ENCODE measurements around the gene C19orf44.
"Not testable (repeated sequence)": the region's sequence is repeated elsewhere in the genome, so short reads cannot be mapped to it uniquely, and the experiment has no call there.

C19orf44 gene

DNA sequence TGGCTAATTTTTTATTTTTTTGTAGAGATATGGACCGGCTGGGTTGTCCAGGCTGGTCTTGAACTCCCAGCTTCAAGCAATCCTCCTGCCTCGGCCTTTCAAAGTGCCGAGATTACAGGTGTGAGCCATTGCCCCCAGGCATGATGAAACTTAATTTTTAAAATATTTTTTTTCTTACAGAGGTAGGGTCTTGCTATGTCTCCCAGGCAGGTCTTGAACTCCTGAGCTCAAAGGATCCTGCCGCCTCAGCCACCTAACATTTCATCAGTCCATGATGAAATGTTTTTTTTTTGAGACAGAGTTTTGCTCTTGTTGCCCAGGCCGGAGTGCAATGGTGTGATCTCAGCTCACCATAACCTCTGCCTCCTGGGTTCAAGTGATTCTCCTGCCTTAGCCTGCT is 12.4 kb downstream of the C19orf44 start:
- no peak overlapping the region for H3K4me3 ChIP-seq (ENCODE audit: low read depth, low read length)
- no peak for DNase-seq (ENCODE audit: low read depth)
- TF ChIP-seq POLR2A (IDR thresholded peaks at IDR 0.05; ENCODE audit: extremely low read depth, insufficient read length), result no peak
- TF ChIP-seq MYC (IDR thresholded peaks at IDR 0.05; ENCODE audit: low read depth, low read length), result no peak
- TF ChIP-seq, protein P1, sequence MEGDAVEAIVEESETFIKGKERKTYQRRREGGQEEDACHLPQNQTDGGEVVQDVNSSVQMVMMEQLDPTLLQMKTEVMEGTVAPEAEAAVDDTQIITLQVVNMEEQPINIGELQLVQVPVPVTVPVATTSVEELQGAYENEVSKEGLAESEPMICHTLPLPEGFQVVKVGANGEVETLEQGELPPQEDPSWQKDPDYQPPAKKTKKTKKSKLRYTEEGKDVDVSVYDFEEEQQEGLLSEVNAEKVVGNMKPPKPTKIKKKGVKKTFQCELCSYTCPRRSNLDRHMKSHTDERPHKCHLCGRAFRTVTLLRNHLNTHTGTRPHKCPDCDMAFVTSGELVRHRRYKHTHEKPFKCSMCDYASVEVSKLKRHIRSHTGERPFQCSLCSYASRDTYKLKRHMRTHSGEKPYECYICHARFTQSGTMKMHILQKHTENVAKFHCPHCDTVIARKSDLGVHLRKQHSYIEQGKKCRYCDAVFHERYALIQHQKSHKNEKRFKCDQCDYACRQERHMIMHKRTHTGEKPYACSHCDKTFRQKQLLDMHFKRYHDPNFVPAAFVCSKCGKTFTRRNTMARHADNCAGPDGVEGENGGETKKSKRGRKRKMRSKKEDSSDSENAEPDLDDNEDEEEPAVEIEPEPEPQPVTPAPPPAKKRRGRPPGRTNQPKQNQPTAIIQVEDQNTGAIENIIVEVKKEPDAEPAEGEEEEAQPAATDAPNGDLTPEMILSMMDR (IDR thresholded peaks at IDR 0.05; ENCODE audit: low read depth, low read length), result no peak
- no peak for TF ChIP-seq MAX (IDR thresholded peaks at IDR 0.05; ENCODE audit: low read depth, low read length)

GRCh38 chr19:16509141-16510061 is 13.2 kb downstream of the C19orf44 start:
- no peak for DNase-seq (ENCODE audit: low read depth)
- TF ChIP-seq, protein P1 (IDR thresholded peaks at IDR 0.05; ENCODE audit: low read depth, low read length), result no peak
- TF ChIP-seq POLR2A (IDR thresholded peaks at IDR 0.05; ENCODE audit: extremely low read depth, insufficient read length), result no peak
- TF ChIP-seq MYC (IDR thresholded peaks at IDR 0.05; ENCODE audit: low read depth, low read length), result no peak
- no peak overlapping the region for H3K4me3 ChIP-seq (ENCODE audit: low read depth, low read length)

DNA sequence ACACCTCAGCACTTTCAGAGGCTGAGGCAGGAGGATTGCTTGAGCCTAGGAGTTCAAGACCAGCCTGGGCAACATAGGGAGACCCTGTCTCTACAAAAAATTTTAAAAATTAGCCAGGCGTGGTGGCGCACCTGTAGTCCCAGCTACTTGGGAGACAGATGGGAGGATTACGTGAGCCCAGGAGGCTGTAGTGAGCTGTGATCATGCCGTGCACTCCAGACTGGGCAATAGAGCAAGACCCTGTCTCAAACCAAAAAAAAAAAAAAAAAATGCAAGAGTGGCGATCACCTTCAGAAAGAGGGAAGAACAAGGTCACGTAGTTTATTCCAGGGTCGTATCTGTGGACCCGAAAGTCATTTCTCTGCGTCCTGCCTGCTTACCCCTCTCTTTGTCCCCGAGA is 16.4 kb downstream of the C19orf44 start:
- not testable (repeated sequence) for H3K4me3 ChIP-seq (ENCODE audit: low read depth, low read length); DNase-seq (ENCODE audit: low read depth)

- DNase-seq (ENCODE audit: low read depth), result no peak
- H3K4me3 ChIP-seq (ENCODE audit: low read depth, low read length), result no peak overlapping the region
- TF ChIP-seq POLR2A (IDR thresholded peaks at IDR 0.05; ENCODE audit: extremely low read depth, insufficient read length) (no peak), MYC (IDR thresholded peaks at IDR 0.05; ENCODE audit: low read depth, low read length) (no peak), MAX (IDR thresholded peaks at IDR 0.05; ENCODE audit: low read depth, low read length) (no peak)
- TF ChIP-seq, protein P1 (IDR thresholded peaks at IDR 0.05; ENCODE audit: low read depth, low read length), result no peak
Observed at GRCh38 chr19:16514383-16515019, 18.3 kb downstream of the C19orf44 start.

DNA sequence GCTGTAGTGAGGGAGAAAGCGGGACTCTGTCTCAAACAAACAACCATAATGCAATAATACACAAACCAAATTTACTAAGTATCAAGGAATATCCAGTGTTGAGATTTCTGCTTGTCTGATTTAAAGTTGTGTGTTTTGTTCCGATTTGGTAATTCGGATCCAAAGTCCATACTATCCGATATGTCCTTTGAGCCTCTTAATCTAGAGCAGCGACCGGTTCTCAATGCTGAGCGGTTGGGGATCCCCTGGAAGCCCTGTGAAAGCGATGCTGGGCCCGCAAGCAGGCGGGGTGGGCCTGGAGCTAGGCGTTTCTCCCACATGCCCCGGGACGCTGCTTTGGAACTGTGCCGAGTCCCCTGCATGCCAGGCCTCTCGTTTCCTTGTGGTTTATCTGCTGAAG is 20.2 kb downstream of the C19orf44 start:
- no peak for DNase-seq (ENCODE audit: low read depth)
- no peak overlapping the region for H3K4me3 ChIP-seq (ENCODE audit: low read depth, low read length)
- TF ChIP-seq POLR2A (IDR thresholded peaks at IDR 0.05; ENCODE audit: extremely low read depth, insufficient read length), result no peak
- TF ChIP-seq, protein P1 (IDR thresholded peaks at IDR 0.05; ENCODE audit: low read depth, low read length), result no peak
- TF ChIP-seq MYC (IDR thresholded peaks at IDR 0.05; ENCODE audit: low read depth, low read length), result no peak
- TF ChIP-seq MAX (IDR thresholded peaks at IDR 0.05; ENCODE audit: low read depth, low read length), result no peak

GRCh38 chr19:16516923-16517610 is 20.9 kb downstream of the C19orf44 start:
- no peak for DNase-seq (ENCODE audit: low read depth)
- TF ChIP-seq POLR2A (IDR thresholded peaks at IDR 0.05; ENCODE audit: extremely low read depth, insufficient read length) (no peak), MAX (IDR thresholded peaks at IDR 0.05; ENCODE audit: low read depth, low read length) (no peak), MYC (IDR thresholded peaks at IDR 0.05; ENCODE audit: low read depth, low read length) (no peak)
- TF ChIP-seq, protein P1 (IDR thresholded peaks at IDR 0.05; ENCODE audit: low read depth, low read length), result no peak
- no peak overlapping the region for H3K4me3 ChIP-seq (ENCODE audit: low read depth, low read length)
